Astrocyte (in vitro differentiated cells and primary cell): ENCODE results near the gene GRPEL2.

Experiments used
- CTCF ChIP-seq: IDR thresholded peaks from 2 replicates; pipeline ENCODE4 v1.5.1; 2011; ENCODE audit warnings: low read depth, mild to moderate bottlenecking, inconsistent platforms, low read length, moderate library complexity; ENCODE audit not compliant: insufficient read depth
- EZH2 ChIP-seq: IDR thresholded peaks from 2 replicates; pipeline ENCODE4 v1.6.1; 2012; ENCODE audit warnings: mild to moderate bottlenecking, low read length, inconsistent platforms; ENCODE audit not compliant: insufficient read depth

- TF ChIP-seq CTCF, result no peak
- TF ChIP-seq EZH2, result no peak
These were observed 30.1 kb downstream of the GRPEL2 start for GRCh38 chr5:149375434-149375833.
